HepG2 (cell line): Measurements from ENCODE around the gene KCTD5. TPM values are rescaled to one million over a fixed set of nuclear protein-coding genes. Genes with fewer than 3 reads are reported as not detected.

Experiments
- ARNT ChIP-seq: fragments of 450-650 bp; IDR thresholded peaks from 2 replicates; pipeline ENCODE4 v1.6.1; 2017
- BHLHE40 ChIP-seq: IDR thresholded peaks from 2 replicates; pipeline ENCODE4 v1.6.1; 2011; ENCODE audit warnings: low read length, improper control_type of control experiment
- FOXO1 ChIP-seq: sonication (generic); formaldehyde crosslinking; IDR thresholded peaks from 2 replicates; pipeline ENCODE4 v1.4.0; 2020; ENCODE audit warnings: missing genetic modification reagents
- NCOR1 ChIP-seq: fragments of 200-600 bp; sonication (generic); IDR thresholded peaks from 2 replicates; pipeline ENCODE4 v1.7.0; 2017; ENCODE audit warnings: antibody characterized with exemption, low read length, borderline replicate concordance
- PCBP1 ChIP-seq: fragments of 200-400 bp; formaldehyde crosslinking; IDR thresholded peaks from 2 replicates; pipeline ENCODE4 v1.6.1; 2017; ENCODE audit warnings: mild to moderate bottlenecking, low read depth, low read length, borderline replicate concordance
- POLR2AphosphoS5 ChIP-seq: IDR thresholded peaks from 2 replicates; pipeline ENCODE4 v1.6.1; 2012; ENCODE audit warnings: low read depth, low read length
- PRDM15 ChIP-seq: sonication (generic); formaldehyde crosslinking; IDR thresholded peaks from 2 replicates; pipeline ENCODE4 v1.4.0; 2020; ENCODE audit warnings: missing genetic modification reagents
- RAD21 ChIP-seq: fragments of 450-650 bp; formaldehyde crosslinking; IDR thresholded peaks from 2 replicates; pipeline ENCODE4 v1.5.0; 2020; ENCODE audit warnings: mild to moderate bottlenecking
- RAD51 ChIP-seq: fragments of 450-650 bp; IDR thresholded peaks from 2 replicates; pipeline ENCODE4 v1.6.1; 2016; ENCODE audit warnings: borderline replicate concordance
- REL ChIP-seq: sonication (generic); formaldehyde crosslinking; conservative IDR thresholded peaks from 2 replicates; pipeline ENCODE4 v1.8.0; 2022; ENCODE audit warnings: mild to moderate bottlenecking, missing genetic modification reagents, moderate library complexity
- REST ChIP-seq, 2 experiments: IDR thresholded peaks; 2 replicates each; pipeline ENCODE4 v1.6.1; 2011 to 2012; ENCODE audit warnings: low read length in 2 of 2, borderline replicate concordance in 1 of 2, low read depth in 1 of 2, mild to moderate bottlenecking in 1 of 2, moderate library complexity in 1 of 2
- SNRNP70 ChIP-seq: fragments of 200-400 bp; formaldehyde crosslinking; IDR thresholded peaks from 2 replicates; pipeline ENCODE4 v1.6.1; 2017; ENCODE audit warnings: mild to moderate bottlenecking, low read depth, low read length, moderate library complexity
- STAG1 ChIP-seq: sonication (generic); formaldehyde crosslinking; IDR thresholded peaks from 2 replicates; pipeline ENCODE4 v1.4.0; 2020; ENCODE audit warnings: missing genetic modification reagents
- ZBTB7A ChIP-seq: sonication (generic); formaldehyde crosslinking; IDR thresholded peaks from 2 replicates; pipeline ENCODE4 v1.8.0; 2022; ENCODE audit warnings: mild to moderate bottlenecking, missing genetic modification reagents
- ZBTB8A ChIP-seq: sonication (generic); formaldehyde crosslinking; IDR thresholded peaks from 2 replicates; pipeline ENCODE4 v1.4.0; 2020; ENCODE audit warnings: mild to moderate bottlenecking, low read depth, missing genetic modification reagents, borderline replicate concordance
- ZC3H13 ChIP-seq: sonication (generic); formaldehyde crosslinking; IDR thresholded peaks from 2 replicates; pipeline ENCODE4 v1.8.1; 2023; ENCODE audit warnings: mild to moderate bottlenecking, missing genetic modification reagents, moderate library complexity
- ZFP82 ChIP-seq: sonication (generic); formaldehyde crosslinking; IDR thresholded peaks from 2 replicates; pipeline ENCODE4 v1.5.1; 2020; ENCODE audit warnings: mild to moderate bottlenecking, missing genetic modification reagents, borderline replicate concordance
- ZNF563 ChIP-seq: sonication (generic); formaldehyde crosslinking; IDR thresholded peaks from 2 replicates; pipeline ENCODE4 v1.8.0; 2022; ENCODE audit warnings: mild to moderate bottlenecking, moderate library complexity, missing genetic modification reagents
- polyA plus RNA-seq, 8 experiments: library from polyadenylated mRNA; depleted of rRNA in 3 of 8; stranded (reverse) in 7 of 8; unstranded in 1 of 8; fragments of >200 nt; fragmentation: Illumina TruSeq in 4 of 8; extraction: Trizol in 4 of 8; gene quantifications; 2 replicates each; pipeline versions ENCODE4 v1.2.1 to v1.2.3, GENCODE V29; 2011 to 2016; ENCODE audit warnings: low read depth in 4 of 8, missing spikeins in 1 of 8, mixed read lengths in 1 of 8; ENCODE audit not compliant: insufficient read depth in 1 of 8
- total RNA-seq, 5 experiments: library from RNA; depleted of rRNA; stranded (reverse); fragments of >200 nt; fragmentation: Illumina TruSeq; extraction: Trizol; gene quantifications; 2 replicates each; pipeline ENCODE4 v1.2.3, GENCODE V29; 2016; ENCODE audit warnings: low read depth in 1 of 5
- TF ChIP-seq, protein P1 (sequence below): sonication (generic); formaldehyde crosslinking; IDR thresholded peaks from 2 replicates; pipeline ENCODE4 v1.5.0; 2020; ENCODE audit warnings: missing genetic modification reagents
- TF ChIP-seq, protein P2 (sequence below): sonication (generic); formaldehyde crosslinking; conservative IDR thresholded peaks from 2 replicates; pipeline ENCODE4 v1.5.0; 2020; ENCODE audit warnings: missing genetic modification reagents

The KCTD5 gene
- total and polyA plus RNA-seq, 2 of the 13 experiments (the other 11 are each of a cell fraction or from before 2014, with no cell fraction given) = 25.4 to 29.8 TPM

DNA sequence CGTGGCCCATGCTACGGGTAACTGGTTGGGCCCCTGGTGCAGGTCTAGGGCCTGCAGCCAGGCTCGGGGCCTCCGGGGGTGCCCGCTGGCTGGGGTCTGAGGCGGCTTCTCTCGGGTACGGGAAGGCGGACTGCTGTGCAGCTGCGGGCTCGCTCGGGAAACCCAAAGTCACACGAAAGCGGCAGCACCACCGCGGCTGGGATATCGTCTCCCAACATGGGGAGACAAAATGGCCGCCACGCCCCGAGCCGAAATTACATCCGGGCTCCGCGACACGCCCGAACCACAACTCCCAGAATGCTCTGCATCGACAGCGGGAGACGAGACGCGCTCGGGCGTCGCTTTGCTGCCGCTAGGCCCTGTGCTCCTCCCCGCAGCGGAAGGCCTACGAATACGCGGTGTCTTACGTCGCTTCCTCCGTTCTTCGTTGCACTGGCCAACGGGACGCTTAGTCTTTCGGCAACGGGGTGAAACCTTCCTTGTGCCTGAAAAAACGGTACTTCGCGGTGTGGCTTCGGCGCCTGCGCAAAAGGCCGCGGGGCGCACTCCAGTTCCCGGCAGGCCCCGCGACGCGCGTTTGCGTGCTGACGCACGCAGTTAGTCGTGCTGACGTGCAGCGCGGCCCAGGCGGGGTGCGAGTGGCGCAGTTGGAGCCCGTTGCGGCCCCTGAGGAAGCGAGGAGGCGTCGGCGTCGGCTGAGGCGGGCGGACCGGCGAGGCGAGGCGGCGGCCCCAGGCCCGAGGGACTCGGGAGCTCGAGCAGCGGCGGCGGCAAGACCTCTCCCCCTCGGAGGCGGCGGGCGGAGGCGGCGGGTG, 69.9 kb downstream of the KCTD5 start, which contains the start of gene SRRM2 (continued):
- TF ChIP-seq NCOR1 (no peak), REL (peak; percentile 92; the same call in 1 of the 2 replicates), REST (IDR thresholded peaks at IDR 0.05; ENCODE audit: borderline replicate concordance in 1 of 2, low read depth in 1 of 2, low read length in 2 of 2) (no peak; a peak in 2 of 4 replicates), PCBP1 (0 out of 2 replicates have a peak, but pooled peaks have one; percentile 80), RAD21 (peak; percentile 58), BHLHE40 (0 out of 2 replicates have a peak, but pooled peaks have one; percentile 7), STAG1 (CRISPR knock-in tag) (no peak), RAD51 (no peak), ZC3H13 (CRISPR knock-in tag) (no peak), SNRNP70 (no peak), ZFP82 (CRISPR knock-in tag) (peak; percentile 25; the same call in 1 of the 2 replicates), FOXO1 (CRISPR knock-in tag) (0 out of 2 replicates have a peak, but pooled peaks have one; percentile 4), ARNT (no peak), ZBTB8A (CRISPR knock-in tag) (no peak), ZNF563 (CRISPR knock-in tag) (peak; percentile 59), ZBTB7A (CRISPR knock-in tag) (no peak), POLR2AphosphoS5 (peak; percentile 36), PRDM15 (CRISPR knock-in tag) (peak; percentile 12)
- TF ChIP-seq, protein P1, sequence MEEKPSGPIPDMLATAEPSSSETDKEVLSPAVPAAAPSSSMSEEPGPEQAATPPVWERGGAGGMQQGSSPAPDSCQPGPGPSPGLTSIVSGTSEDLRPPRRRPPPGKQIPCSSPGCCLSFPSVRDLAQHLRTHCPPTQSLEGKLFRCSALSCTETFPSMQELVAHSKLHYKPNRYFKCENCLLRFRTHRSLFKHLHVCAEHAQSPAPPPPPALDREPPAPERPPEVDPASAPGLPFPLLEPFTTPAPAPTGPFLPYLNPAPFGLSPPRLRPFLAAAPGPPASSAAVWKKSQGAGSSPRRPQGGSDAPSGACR (CRISPR knock-in tag) = peak; percentile 84; the same call in 1 of the 2 replicates
- TF ChIP-seq, protein P2, sequence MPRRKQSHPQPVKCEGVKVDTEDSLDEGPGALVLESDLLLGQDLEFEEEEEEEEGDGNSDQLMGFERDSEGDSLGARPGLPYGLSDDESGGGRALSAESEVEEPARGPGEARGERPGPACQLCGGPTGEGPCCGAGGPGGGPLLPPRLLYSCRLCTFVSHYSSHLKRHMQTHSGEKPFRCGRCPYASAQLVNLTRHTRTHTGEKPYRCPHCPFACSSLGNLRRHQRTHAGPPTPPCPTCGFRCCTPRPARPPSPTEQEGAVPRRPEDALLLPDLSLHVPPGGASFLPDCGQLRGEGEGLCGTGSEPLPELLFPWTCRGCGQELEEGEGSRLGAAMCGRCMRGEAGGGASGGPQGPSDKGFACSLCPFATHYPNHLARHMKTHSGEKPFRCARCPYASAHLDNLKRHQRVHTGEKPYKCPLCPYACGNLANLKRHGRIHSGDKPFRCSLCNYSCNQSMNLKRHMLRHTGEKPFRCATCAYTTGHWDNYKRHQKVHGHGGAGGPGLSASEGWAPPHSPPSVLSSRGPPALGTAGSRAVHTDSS (CRISPR knock-in tag) = 0 out of 2 replicates have a peak, but pooled peaks have one; percentile 26
